GM23248 (cell line): ENCODE measurements around the gene TRAPPC3L. TPM values are rescaled to one million over a fixed set of nuclear protein-coding genes. Genes with fewer than 3 reads are reported as not detected.

Experiments
- DNase-seq: peaks from one replicate; pipeline ENCODE4 v3.0.0-alpha.2; 2015
- H2AFZ ChIP-seq: fragments of 200-600 bp; sonication (generic); 2 replicates; pipeline ENCODE4 v1.6.1; 2016; ENCODE audit warnings: antibody characterized with exemption
- H3F3A ChIP-seq: fragments of 200-600 bp; sonication (generic); 2 replicates; pipeline ENCODE4 v1.6.1; 2016; ENCODE audit warnings: mild to moderate bottlenecking, antibody characterized with exemption, mixed run types; ENCODE audit not compliant: insufficient read depth
- H3K27ac ChIP-seq: fragments of 200-600 bp; sonication (generic); 2 replicates; pipeline ENCODE4 v1.5.1; 2016; ENCODE audit warnings: mild to moderate bottlenecking
- H3K27me3 ChIP-seq: fragments of 200-600 bp; sonication (generic); replicated peaks from 2 replicates; pipeline ENCODE4 v1.6.1; 2016; ENCODE audit warnings: mild to moderate bottlenecking; ENCODE audit not compliant: insufficient read depth
- H3K36me3 ChIP-seq: fragments of 200-600 bp; sonication (generic); 2 replicates; pipeline ENCODE4 v1.6.1; 2016; ENCODE audit warnings: low read depth, mild to moderate bottlenecking
- H3K4me1 ChIP-seq: fragments of 200-600 bp; sonication (generic); 2 replicates; pipeline ENCODE4 v1.6.1; 2016; ENCODE audit warnings: mild to moderate bottlenecking; ENCODE audit not compliant: insufficient read depth
- H3K4me2 ChIP-seq: fragments of 200-600 bp; sonication (generic); one replicate; pipeline ENCODE4 v1.6.1; 2016; ENCODE audit warnings: mild to moderate bottlenecking; ENCODE audit not compliant: unreplicated experiment
- H3K4me3 ChIP-seq: fragments of 200-600 bp; sonication (generic); 2 replicates; pipeline ENCODE4 v1.5.1; 2016; ENCODE audit warnings: mild to moderate bottlenecking
- H3K79me2 ChIP-seq: fragments of 200-600 bp; sonication (generic); 2 replicates; pipeline ENCODE4 v1.6.1; 2016; ENCODE audit warnings: mild to moderate bottlenecking; ENCODE audit not compliant: insufficient read depth
- H3K9ac ChIP-seq: fragments of 200-600 bp; sonication (generic); 2 replicates; pipeline ENCODE4 v1.6.1; 2016; ENCODE audit warnings: mild to moderate bottlenecking
- H3K9me2 ChIP-seq: fragments of 200-600 bp; sonication (generic); 2 replicates; pipeline ENCODE4 v1.6.1; 2016; ENCODE audit warnings: mixed run types, mild to moderate bottlenecking, moderate library complexity; ENCODE audit not compliant: insufficient read depth
- H3K9me3 ChIP-seq: fragments of 200-600 bp; sonication (generic); one replicate; pipeline ENCODE4 v1.6.1; 2017; ENCODE audit warnings: low read depth
- H4K20me1 ChIP-seq: fragments of 200-600 bp; sonication (generic); 2 replicates; pipeline ENCODE4 v1.6.0; 2016; ENCODE audit not compliant: insufficient read depth
- EZH2 ChIP-seq: fragments of 200-600 bp; sonication (generic); IDR thresholded peaks from 2 replicates; pipeline ENCODE4 v1.6.1; 2018; ENCODE audit warnings: antibody characterized with exemption, mild to moderate bottlenecking; ENCODE audit not compliant: insufficient read depth, poor library complexity, severe bottlenecking
- EZH2phosphoT487 ChIP-seq: fragments of 200-600 bp; sonication (generic); IDR thresholded peaks from 2 replicates; pipeline ENCODE4 v1.6.1; 2018; ENCODE audit warnings: antibody characterized with exemption, moderate library complexity, mild to moderate bottlenecking, low read depth; ENCODE audit not compliant: insufficient read depth
- WGBS, 2 experiments: methylation state at CpG; one replicate each; pipeline ENCODE4 v1.1.6; 2015 to 2017; ENCODE audit warnings: low lambda C conversion rate in 2 of 2, low coverage in 1 of 2; ENCODE audit errors: missing lambda C conversion rate in 2 of 2; 5-methylcytosine and 5-hydroxymethylcytosine counted together
- in situ Hi-C: fragments of 300-500 bp; cut with MboI; formaldehyde crosslinking; loops from 2 replicates; pipeline ENCODE4 v1.15.0; 2020
- polyA plus RNA-seq: library from polyadenylated mRNA; unstranded; fragments of >200 nt; fragmentation: Nextera tagmentation; extraction: Ambion mirVana; gene quantifications from 2 replicates; pipeline ENCODE4 v1.2.1, GENCODE V29; 2016
- total RNA-seq: library from RNA; depleted of rRNA; stranded (reverse); fragments of >200 nt; shearing (Covaris generic); gene quantifications from 2 replicates; pipeline ENCODE4 v1.2.3, GENCODE V29; 2014

The TRAPPC3L gene
- total and polyA plus RNA-seq, 2 experiments from 2014 or later, result not detected

DNA sequence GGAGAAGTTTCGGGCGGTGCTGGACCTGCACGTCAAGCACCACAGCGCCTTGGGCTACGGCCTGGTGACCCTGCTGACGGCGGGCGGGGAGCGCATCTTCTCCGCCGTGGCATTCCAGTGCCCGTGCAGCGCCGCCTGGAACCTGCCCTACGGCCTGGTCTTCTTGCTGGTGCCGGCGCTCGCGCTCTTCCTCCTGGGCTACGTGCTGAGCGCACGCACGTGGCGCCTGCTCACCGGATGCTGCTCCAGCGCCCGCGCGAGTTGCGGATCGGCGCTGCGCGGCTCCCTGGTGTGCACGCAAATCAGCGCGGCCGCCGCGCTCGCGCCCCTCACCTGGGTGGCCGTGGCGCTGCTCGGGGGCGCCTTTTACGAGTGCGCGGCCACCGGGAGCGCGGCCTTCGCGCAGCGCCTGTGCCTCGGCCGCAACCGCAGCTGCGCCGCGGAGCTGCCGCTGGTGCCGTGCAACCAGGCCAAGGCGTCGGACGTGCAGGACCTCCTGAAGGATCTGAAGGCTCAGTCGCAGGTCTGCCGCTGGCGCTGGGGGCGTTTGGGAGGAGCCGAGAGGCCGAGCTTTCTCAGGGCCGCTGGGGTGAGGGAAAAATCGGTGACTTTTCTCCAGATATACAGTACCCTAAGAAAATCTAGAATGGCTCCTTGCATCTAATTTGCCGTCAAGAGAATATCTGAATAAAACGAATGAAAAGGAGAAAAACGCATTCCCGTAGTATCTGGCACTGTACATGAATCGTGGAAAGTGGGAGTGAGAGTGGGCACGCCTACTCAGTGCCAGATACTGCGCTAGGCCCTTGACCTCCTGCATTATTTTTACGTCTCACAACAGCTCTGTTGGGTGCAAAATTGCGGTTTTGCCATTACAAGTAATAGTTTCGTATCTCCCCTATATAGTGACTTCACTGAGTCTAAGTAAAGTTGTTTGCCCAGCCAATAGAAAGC, 83.3 kb downstream of the TRAPPC3L start:
- 12 to 18% methylated on average over 50 to 84 of the region's 84 CpGs for WGBS, 2 experiments
- Histone ChIP-seq H3K79me2 (no peaks in the 10 kb centered on the region), H3K4me2 (peak overlapping the region; percentile 70), H3K27ac (no peak overlapping the region), H3K9me2 (no peaks in the 10 kb centered on the region), H3K9me3 (no peaks in the 10 kb centered on the region), H3K4me3 (peak overlapping the region; percentile 68), H3K36me3 (no peaks in the 10 kb centered on the region), H3K4me1 (no peaks in the 10 kb centered on the region), H4K20me1 (no peaks in the 10 kb centered on the region), H2AFZ (peak overlapping the region; percentile 77), H3K27me3 (peaks cover 17% of the 10 kb centered on the region; the same call in 1 of the 2 replicates), H3F3A (0 out of 2 replicates have a peak, but pooled peaks cover 6% of the 10 kb centered on the region), H3K9ac (peak overlapping the region; percentile 19; the same call in 1 of the 2 replicates)
- in situ Hi-C loops, result no loop called here
- TF ChIP-seq EZH2 (no peak), EZH2phosphoT487 (no peak)
- DNase-seq, result peak; percentile 76

DNA sequence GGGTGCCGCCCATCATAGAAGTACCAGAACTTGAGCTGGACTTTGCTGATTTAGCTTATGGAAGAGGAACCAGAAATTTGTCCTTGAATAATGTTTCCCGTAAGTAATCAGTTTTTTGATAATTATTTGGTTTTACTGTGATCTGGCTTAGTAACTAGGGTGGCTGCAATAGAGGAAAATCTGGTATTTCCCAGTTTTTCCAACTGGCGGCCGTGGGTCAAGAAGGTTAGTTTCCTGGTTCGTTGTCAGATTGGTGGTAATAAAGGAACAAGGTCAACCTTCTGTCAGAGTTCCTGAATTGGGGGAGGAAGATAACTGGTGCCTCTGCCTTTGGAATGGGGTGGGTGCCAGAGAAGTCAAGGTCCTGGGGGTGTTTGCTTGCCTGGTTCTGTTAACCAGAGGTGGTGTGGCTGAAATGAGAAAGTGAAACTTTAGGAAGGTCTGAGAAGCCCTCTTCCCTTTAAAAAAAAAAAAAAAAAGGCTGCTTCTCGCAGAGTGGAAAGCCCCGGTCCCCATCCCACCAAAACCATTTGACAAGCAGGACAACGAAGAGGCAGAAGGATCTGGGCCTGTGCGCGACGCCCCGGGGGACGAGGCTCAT, 84.1 kb downstream of the TRAPPC3L start, which contains the start of gene CALHM6:
Gene CALHM6, plus strand, starts transcription at position 45 of the 601 bp plus-strand sequence. Its CDS starts 555 bp downstream, at position 600.
- Histone ChIP-seq H4K20me1 (no peaks in the 10 kb centered on the region), H3K4me3 (peak within 1 kb of the TSS; percentile 68), H3K9me2 (no peaks in the 10 kb centered on the region), H3K4me1 (no peaks in the 10 kb centered on the region), H3K27me3 (peaks cover 17% of the 10 kb centered on the region; the same call in 1 of the 2 replicates), H2AFZ (peak within 1 kb of the TSS; percentile 77), H3F3A (0 out of 2 replicates have a peak, but pooled peaks cover 6% of the 10 kb centered on the region), H3K79me2 (no peaks in the 10 kb centered on the region), H3K27ac (no peak within 1 kb of the TSS), H3K9me3 (no peaks in the 10 kb centered on the region), H3K9ac (peak within 1 kb of the TSS; percentile 19; the same call in 1 of the 2 replicates), H3K4me2 (peak within 1 kb of the TSS; percentile 70), H3K36me3 (no peaks in the 10 kb centered on the region)
- in situ Hi-C loops, result no loop called here
- DNase-seq, result no peak
- 75 to 80% methylated on average over 13 of the region's 13 CpGs for WGBS, 2 experiments
- TF ChIP-seq EZH2 (no peak), EZH2phosphoT487 (no peak)

DNA sequence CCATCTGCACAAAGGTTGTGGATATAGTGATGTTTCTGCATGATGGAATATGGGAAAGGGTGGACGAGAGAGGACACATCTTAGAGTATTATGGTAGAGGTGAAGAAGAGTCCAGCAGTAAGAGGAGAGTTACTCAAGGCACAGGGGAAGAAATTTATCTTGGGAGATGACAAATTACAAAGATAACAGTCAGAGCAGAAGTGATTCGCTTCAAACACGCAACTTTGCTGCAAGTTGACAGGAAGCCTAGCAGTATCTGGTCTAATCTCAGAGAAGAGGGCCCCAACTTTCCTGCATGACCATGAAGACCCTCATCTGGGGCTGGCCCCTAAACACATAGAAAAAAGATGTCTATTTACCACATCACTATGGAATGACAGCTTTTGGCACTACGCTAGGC, 85.6 kb downstream of the TRAPPC3L start:
- H3K27me3 ChIP-seq, result peaks cover 17% of the 10 kb centered on the region; the same call in 1 of the 2 replicates
- H3K9ac ChIP-seq, result no peak overlapping the region
- peak; percentile 8 for DNase-seq
- no peaks in the 10 kb centered on the region for H3K9me2 ChIP-seq
- no peak for TF ChIP-seq EZH2
- H3K4me3 ChIP-seq, result no peak overlapping the region
- no peaks in the 10 kb centered on the region for H3K4me1 ChIP-seq
- no peaks in the 10 kb centered on the region for H3K9me3 ChIP-seq
- H3K4me2 ChIP-seq, result no peak overlapping the region
- H2AFZ ChIP-seq, result no peak overlapping the region
- 87 to 88% methylated on average over 4 of the region's 4 CpGs for WGBS, 2 experiments
- H3K79me2 ChIP-seq, result no peaks in the 10 kb centered on the region
- in situ Hi-C loops, result no loop called here
- H4K20me1 ChIP-seq, result no peaks in the 10 kb centered on the region
- 0 out of 2 replicates have a peak, but pooled peaks cover 6% of the 10 kb centered on the region for H3F3A ChIP-seq
- no peak overlapping the region for H3K27ac ChIP-seq
- no peaks in the 10 kb centered on the region for H3K36me3 ChIP-seq

DNA sequence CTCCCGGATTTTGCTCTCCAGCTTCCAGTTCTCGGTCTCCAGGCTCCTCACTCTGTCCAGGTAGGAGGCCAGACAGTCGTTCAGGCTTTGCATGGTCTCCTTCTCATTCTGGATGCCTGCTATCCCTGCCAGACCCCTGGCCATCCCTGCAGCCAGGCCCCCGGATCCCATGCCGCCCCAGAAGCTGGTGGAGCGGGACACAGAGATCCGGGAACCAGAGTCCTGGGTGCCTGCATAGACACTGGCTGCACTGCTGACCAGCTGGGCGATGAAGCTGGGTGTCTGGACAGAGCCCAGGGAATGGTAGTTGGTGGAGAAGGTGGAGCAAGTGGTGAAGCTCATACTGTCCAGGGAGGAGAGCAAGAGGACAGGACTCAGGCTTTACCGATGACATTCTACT, 87.2 kb downstream of the TRAPPC3L start:
- whole genome bisulfite sequencing, 2 experiments, result 80% methylated on average over 9 of the region's 9 CpGs
- H3K9me2 ChIP-seq, result no peaks in the 10 kb centered on the region
- H3K27me3 ChIP-seq, result peaks cover 17% of the 10 kb centered on the region; the same call in 1 of the 2 replicates
- no peak overlapping the region for H3K9ac ChIP-seq
- DNase-seq, result no peak
- H3K4me3 ChIP-seq, result no peak overlapping the region
- H2AFZ ChIP-seq, result no peak overlapping the region
- no peak overlapping the region for H3K27ac ChIP-seq
- no peak overlapping the region for H3K4me2 ChIP-seq
- no peak for TF ChIP-seq EZH2
- TF ChIP-seq EZH2phosphoT487, result no peak
- H3K9me3 ChIP-seq, result no peaks in the 10 kb centered on the region
- no peaks in the 10 kb centered on the region for H3K4me1 ChIP-seq
- no peaks in the 10 kb centered on the region for H4K20me1 ChIP-seq
- no peaks in the 10 kb centered on the region for H3K36me3 ChIP-seq
- no peaks in the 10 kb centered on the region for H3K79me2 ChIP-seq
- H3F3A ChIP-seq, result 0 out of 2 replicates have a peak, but pooled peaks cover 6% of the 10 kb centered on the region
- in situ Hi-C loops, result no loop called here
